ENCODE measurements around the gene CLEC4F. TPM values are rescaled to one million over a fixed set of nuclear protein-coding genes. Genes with fewer than 3 reads are reported as not detected.

CLEC4F gene
- total and polyA plus RNA-seq, 2 of the 4 experiments (the other 2 are of a cell fraction) = not detected

DNA sequence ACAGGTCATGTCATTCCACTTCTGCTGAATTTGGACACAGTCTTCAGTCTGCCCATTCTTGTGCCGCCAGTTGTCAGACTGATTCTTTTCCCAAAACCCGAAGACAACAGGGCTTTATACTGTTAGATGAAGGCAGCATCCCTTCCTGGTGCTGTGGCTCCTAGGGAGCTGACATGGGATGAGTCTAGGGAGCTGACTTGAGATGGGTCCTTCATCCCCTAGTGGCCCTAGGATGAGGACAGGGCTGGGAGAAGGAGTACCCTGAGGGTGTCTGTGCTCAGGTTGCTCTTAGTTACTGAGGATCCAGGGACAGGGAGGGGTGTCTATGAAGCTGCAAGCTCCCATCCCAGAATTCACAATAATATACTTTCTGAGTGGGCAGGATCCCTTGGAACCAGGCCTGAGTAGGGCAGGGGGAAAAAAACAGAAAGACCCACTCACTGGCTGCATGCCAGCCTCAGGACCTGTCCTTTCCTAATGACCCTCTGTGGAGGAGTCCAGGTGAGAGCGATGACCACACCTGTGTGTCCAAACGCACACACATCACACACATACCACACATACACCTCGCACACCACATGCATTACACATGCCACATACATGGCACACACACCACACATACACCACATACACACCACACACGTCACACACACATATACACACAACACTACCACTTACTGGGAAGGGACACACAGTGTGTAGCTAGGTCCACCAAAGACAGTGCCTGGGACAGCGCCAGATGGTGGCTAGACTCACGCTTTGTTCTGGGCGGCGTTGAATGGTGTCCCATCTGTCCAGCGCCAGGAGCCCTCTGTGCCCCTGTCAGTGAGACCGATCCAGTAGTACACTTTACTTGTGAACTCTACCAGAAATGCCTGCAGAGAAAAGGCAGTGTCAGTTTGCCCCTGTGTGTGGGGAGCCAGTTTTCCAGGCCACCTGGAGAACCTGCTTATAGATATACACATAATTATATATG, 11.1 kb downstream of the CLEC4F start:
- Histone ChIP-seq H3K9ac (ENCODE audit: low read depth, low read length) (no peak overlapping the region), H3K4me1 (ENCODE audit: control insufficient read depth, insufficient read depth, low read length) (no peaks in the 10 kb centered on the region), H3K23ac (ENCODE audit: low read depth, low read length) (no peak overlapping the region), H3K9me3 (ENCODE audit: control insufficient read depth, insufficient read depth, low read length) (no peaks in the 10 kb centered on the region), H3K14ac (replicated peaks; ENCODE audit: low read depth, low read length) (no peak overlapping the region), H4K20me1 (ENCODE audit: insufficient read depth, low read length) (no peaks in the 10 kb centered on the region), H3K27ac (ENCODE audit: insufficient read depth, low read length) (no peak overlapping the region), H3K4me3 (ENCODE audit: insufficient read depth, low read depth, low read length) (no peak overlapping the region), H3K4me2 (ENCODE audit: low read depth, low read length) (no peak overlapping the region), H2BK20ac (ENCODE audit: low read depth, low read length) (no peak overlapping the region), H3K18ac (ENCODE audit: low read depth, low read length) (no peak overlapping the region), H3K9me1 (ENCODE audit: insufficient read depth, low read length) (no peaks in the 10 kb centered on the region), H4K5ac (ENCODE audit: low read depth, low read length) (no peak overlapping the region), H2BK5ac (ENCODE audit: low read depth, low read length, poor library complexity, severe bottlenecking) (no peak overlapping the region), H3K56ac (ENCODE audit: extremely low read depth, insufficient read depth, low read length) (no peak overlapping the region), H2BK120ac (ENCODE audit: low read depth, low read length) (no peak overlapping the region), H4K91ac (ENCODE audit: insufficient read depth, low read depth, low read length) (no peak overlapping the region), H3K27me3 (ENCODE audit: control insufficient read depth, insufficient read depth, low read length) (peaks cover 6% of the 10 kb centered on the region; the same call in 1 of the 2 replicates), H2AK9ac (replicated peaks; ENCODE audit: low read depth, low read length, poor library complexity) (no peak overlapping the region), H3K36me3 (ENCODE audit: control insufficient read depth, insufficient read depth, low read length) (no peaks in the 10 kb centered on the region), H2AFZ (replicated peaks; ENCODE audit: low read length, poor library complexity) (no peak overlapping the region), H3K79me1 (ENCODE audit: low read depth in 1 of 2, low read length in 2 of 2) (no peaks in the 10 kb centered on the region), H2BK15ac (ENCODE audit: low read depth, low read length) (no peak overlapping the region), H4K8ac (ENCODE audit: low read depth in 2 of 2, low read length in 2 of 2) (no peak overlapping the region), H2AK5ac (ENCODE audit: low read depth, low read length) (no peak overlapping the region), H3K4ac (ENCODE audit: low read depth, low read length) (no peak overlapping the region)
- in situ Hi-C loops (cut with MboI; ENCODE audit: low sequenced_read_pairs) = no loop called here
- POLR2A ChIA-PET (ENCODE audit: unreplicated experiment) = no interaction called here
- dilution Hi-C loops (cut with HindIII; ENCODE audit: low sequenced_read_pairs, unreplicated experiment) = no loop called here
- no peak for DNase-seq
- ATAC-seq (ENCODE audit: low read depth) = no peak
- TF ChIP-seq, protein P1, sequence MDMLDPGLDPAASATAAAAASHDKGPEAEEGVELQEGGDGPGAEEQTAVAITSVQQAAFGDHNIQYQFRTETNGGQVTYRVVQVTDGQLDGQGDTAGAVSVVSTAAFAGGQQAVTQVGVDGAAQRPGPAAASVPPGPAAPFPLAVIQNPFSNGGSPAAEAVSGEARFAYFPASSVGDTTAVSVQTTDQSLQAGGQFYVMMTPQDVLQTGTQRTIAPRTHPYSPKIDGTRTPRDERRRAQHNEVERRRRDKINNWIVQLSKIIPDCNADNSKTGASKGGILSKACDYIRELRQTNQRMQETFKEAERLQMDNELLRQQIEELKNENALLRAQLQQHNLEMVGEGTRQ (IDR thresholded peaks at IDR 0.05; ENCODE audit: low read depth, low read length) = no peak
- TF ChIP-seq RAD21 (IDR thresholded peaks at IDR 0.05; ENCODE audit: low read length) = no peak
- TF ChIP-seq FOS (IDR thresholded peaks at IDR 0.05; ENCODE audit: low read depth, low read length) = no peak
- TF ChIP-seq RFX5 (IDR thresholded peaks at IDR 0.05; ENCODE audit: low read depth, low read length) = no peak
- TF ChIP-seq MAZ (IDR thresholded peaks at IDR 0.05; ENCODE audit: borderline replicate concordance, low read depth, low read length) = no peak
- TF ChIP-seq NFE2L2 (IDR thresholded peaks at IDR 0.05; ENCODE audit: low read depth, low read length) = no peak
- TF ChIP-seq BHLHE40 (IDR thresholded peaks at IDR 0.05; ENCODE audit: low read depth, low read length) = no peak
- TF ChIP-seq, protein P2, sequence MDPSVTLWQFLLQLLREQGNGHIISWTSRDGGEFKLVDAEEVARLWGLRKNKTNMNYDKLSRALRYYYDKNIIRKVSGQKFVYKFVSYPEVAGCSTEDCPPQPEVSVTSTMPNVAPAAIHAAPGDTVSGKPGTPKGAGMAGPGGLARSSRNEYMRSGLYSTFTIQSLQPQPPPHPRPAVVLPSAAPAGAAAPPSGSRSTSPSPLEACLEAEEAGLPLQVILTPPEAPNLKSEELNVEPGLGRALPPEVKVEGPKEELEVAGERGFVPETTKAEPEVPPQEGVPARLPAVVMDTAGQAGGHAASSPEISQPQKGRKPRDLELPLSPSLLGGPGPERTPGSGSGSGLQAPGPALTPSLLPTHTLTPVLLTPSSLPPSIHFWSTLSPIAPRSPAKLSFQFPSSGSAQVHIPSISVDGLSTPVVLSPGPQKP (IDR thresholded peaks at IDR 0.05; ENCODE audit: borderline replicate concordance, low read depth, low read length) = no peak
- no peak for TF ChIP-seq SMC3 (IDR thresholded peaks at IDR 0.05; ENCODE audit: low read depth, low read length)
- TF ChIP-seq MXI1 (IDR thresholded peaks at IDR 0.05; ENCODE audit: borderline replicate concordance, low read depth, low read length) = no peak
- no peak for TF ChIP-seq POLR2A (IDR thresholded peaks at IDR 0.05; ENCODE audit: low read depth, low read length)
- TF ChIP-seq CHD1 (IDR thresholded peaks at IDR 0.05; ENCODE audit: low read depth, low read length) = no peak
- BruUV-seq (replicated peaks) = no TSS peak
- CTCF ChIA-PET = no interaction called here
- WGBS, 2 experiments (ENCODE audit: extremely low coverage in 2 of 2, insufficient read length in 1 of 2) = 64% methylated on average over 5 of the region's 12 CpGs; no CpG with 5 or more reads in 1 of the 2 experiments
- intact Hi-C loops (cut with micrococcal nuclease) = no loop called here
